Hepatocyte (in vitro differentiated cells): ENCODE results near the gene ZNF232.
"Not testable (repeated sequence)": the region's sequence is repeated elsewhere in the genome, so short reads cannot be mapped to it uniquely, and the experiment has no call there.

Source experiments
- CTCF ChIP-seq: fragments of 200-600 bp; sonication (generic); IDR thresholded peaks from 2 replicates; pipeline ENCODE4 v1.5.1; 2016; ENCODE audit warnings: antibody characterized with exemption, mild to moderate bottlenecking; ENCODE audit not compliant: poor library complexity
- EZH2 ChIP-seq: fragments of 200-600 bp; sonication (generic); IDR thresholded peaks from 2 replicates; pipeline ENCODE4 v1.6.1; 2016; ENCODE audit warnings: antibody characterized with exemption, mild to moderate bottlenecking, borderline replicate concordance
- EZH2phosphoT487 ChIP-seq: fragments of 200-600 bp; sonication (generic); IDR thresholded peaks from one replicate; pipeline ENCODE4 v1.6.1; 2018; ENCODE audit warnings: antibody characterized with exemption, mild to moderate bottlenecking, low read depth, moderate library complexity; ENCODE audit not compliant: unreplicated experiment, severe bottlenecking

GRCh38 chr17:5131799-5132502 is 20.3 kb upstream of the ZNF232 start:
- TF ChIP-seq CTCF, EZH2, EZH2phosphoT487: not testable (repeated sequence)
